ENCODE measurements around the gene SYCP3. TPM values are rescaled to one million over a fixed set of nuclear protein-coding genes. Genes with fewer than 3 reads are reported as not detected.

Gene SYCP3
- total and polyA plus RNA-seq, 2 donors (not counting 1 experiment from before 2014, with no cell fraction given), result 0.02 to 0.17 TPM

GRCh38 chr12:101697197-101697929 is 41.9 kb downstream of the SYCP3 start, which contains the start of gene CHPT1:
Gene CHPT1 (plus strand): TSS chr12:101697640. CDS start chr12:101697862, 222 bp downstream.
- no peaks in the 10 kb centered on the region for H3K27me3 ChIP-seq (ENCODE audit: control insufficient read depth, insufficient read depth, low read length)
- H3K9ac ChIP-seq (ENCODE audit: insufficient read depth, low read length), result peak within 1 kb of the TSS; percentile 74
- no peaks in the 10 kb centered on the region for H4K20me1 ChIP-seq (ENCODE audit: control insufficient read depth, extremely low read depth, insufficient read depth, low read length)
- H3K4me3 ChIP-seq (replicated peaks in 1 of 4; ENCODE audit: control extremely low read depth in 1 of 4, insufficient read depth in 1 of 4, low read depth in 3 of 4, low read length in 4 of 4), result peak within 1 kb of the TSS; percentile 69 to 88 (median 84)
- no peaks in the 10 kb centered on the region for H3K4me1 ChIP-seq (ENCODE audit: control insufficient read depth, extremely low read depth, insufficient read depth, low read length)
- peak within 1 kb of the TSS; percentile 92 for H2AFZ ChIP-seq (ENCODE audit: low read length)
- H3K36me3 ChIP-seq (ENCODE audit: control insufficient read depth, insufficient read depth, low read length), result no peaks in the 10 kb centered on the region
- TF ChIP-seq EZH2 (IDR thresholded peaks at IDR 0.05; ENCODE audit: low read length, missing control alignments) (no peak), CTCF (conservative IDR thresholded peaks at IDR 0.05 in 1 of 2, IDR thresholded peaks at IDR 0.05 in 1 of 2; ENCODE audit: low read depth in 1 of 2, low read length in 2 of 2) (no peak)
- DNase-seq (ENCODE audit: low read depth in 2 of 2), result peak; percentile 26 to 32
- H3K79me2 ChIP-seq (ENCODE audit: control insufficient read depth, insufficient read depth, low read length), result peaks cover 13% of the 10 kb centered on the region
- H3K4me2 ChIP-seq (ENCODE audit: extremely low read depth, insufficient read depth, low read length), result peak within 1 kb of the TSS; percentile 97
- H3K27ac ChIP-seq (ENCODE audit: insufficient read depth, low read length), result peak within 1 kb of the TSS; percentile 69
- H3K9me3 ChIP-seq (ENCODE audit: control insufficient read depth, insufficient read depth, low read depth, low read length), result no peaks in the 10 kb centered on the region

GRCh38 chr12:101696251-101697196 is 42.7 kb downstream of the SYCP3 start:
- Histone ChIP-seq H3K27ac (ENCODE audit: insufficient read depth, low read length) (peak overlapping the region; percentile 55), H3K9ac (ENCODE audit: insufficient read depth, low read length) (peak overlapping the region; percentile 74)

More at GRCh38 chr12:101696251-101697196, 42.7 kb downstream of the SYCP3 start:
- TF ChIP-seq CTCF (conservative IDR thresholded peaks at IDR 0.05 in 1 of 2, IDR thresholded peaks at IDR 0.05 in 1 of 2; ENCODE audit: low read depth in 1 of 2, low read length in 2 of 2) (no peak), EZH2 (IDR thresholded peaks at IDR 0.05; ENCODE audit: low read length, missing control alignments) (no peak)
- peak overlapping the region; percentile 97 for H3K4me2 ChIP-seq (ENCODE audit: extremely low read depth, insufficient read depth, low read length)
- H3K27me3 ChIP-seq (ENCODE audit: control insufficient read depth, insufficient read depth, low read length), result no peaks in the 10 kb centered on the region
- H3K4me3 ChIP-seq (replicated peaks in 1 of 4; ENCODE audit: control extremely low read depth in 1 of 4, insufficient read depth in 1 of 4, low read depth in 3 of 4, low read length in 4 of 4), result peak overlapping the region; percentile 65 to 84 (median 74)
- no peaks in the 10 kb centered on the region for H3K36me3 ChIP-seq (ENCODE audit: control insufficient read depth, insufficient read depth, low read length)
- H4K20me1 ChIP-seq (ENCODE audit: control insufficient read depth, extremely low read depth, insufficient read depth, low read length), result no peaks in the 10 kb centered on the region
- DNase-seq (ENCODE audit: low read depth in 2 of 2), result peak in 1 of 2 donors; percentile 42
- H3K4me1 ChIP-seq (ENCODE audit: control insufficient read depth, extremely low read depth, insufficient read depth, low read length), result no peaks in the 10 kb centered on the region
- H2AFZ ChIP-seq (ENCODE audit: low read length), result peak overlapping the region; percentile 92
- H3K79me2 ChIP-seq (ENCODE audit: control insufficient read depth, insufficient read depth, low read length), result peaks cover 11% of the 10 kb centered on the region
- H3K9me3 ChIP-seq (ENCODE audit: control insufficient read depth, insufficient read depth, low read depth, low read length), result no peaks in the 10 kb centered on the region
